Measurements from ENCODE around the gene IGDCC3.

GRCh38 chr15:65412556-65412955, 34.8 kb upstream of the IGDCC3 start:
- no peak for TF ChIP-seq CTCF (IDR thresholded peaks at IDR 0.05)
- no peak for TF ChIP-seq ATF2 (CRISPR knock-in tag; IDR thresholded peaks at IDR 0.05; ENCODE audit: borderline replicate concordance, low read depth)
- no peak for TF ChIP-seq ZBTB43 (CRISPR knock-in tag; IDR thresholded peaks at IDR 0.05)
- TF ChIP-seq STAT6 (CRISPR knock-in tag; conservative IDR thresholded peaks at IDR 0.05; ENCODE audit: low read depth), result no peak
- TF ChIP-seq USF2 (CRISPR knock-in tag; IDR thresholded peaks at IDR 0.05), result no peak
- no peak for TF ChIP-seq ZNF138 (CRISPR knock-in tag; conservative IDR thresholded peaks at IDR 0.05)
